ENCODE results near the gene PARP9.

Gene PARP9
- total RNA-seq: 60.9 to 71.2 (median 61.2) reads per million in 3 experiments

GRCh38 chr3:122564155-122564912 lies at the start of gene PARP9, which contains the start of gene DTX3L:
Gene PARP9, minus strand, starts transcription at chr3:122564300. Its CDS starts 4,680 bp downstream, at chr3:122559620.
Gene DTX3L, plus strand, starts transcription at chr3:122564338. Its CDS starts 89 bp downstream, at chr3:122564427.
- peak; percentile 79 for DNase-seq

GRCh38 chr3:122612696-122613095 lies 48.6 kb upstream of the PARP9 start:
- DNase-seq: no peak

GRCh38 chr3:122609798-122610559 lies 45.9 kb upstream of the PARP9 start:
- no peak for DNase-seq

DNA sequence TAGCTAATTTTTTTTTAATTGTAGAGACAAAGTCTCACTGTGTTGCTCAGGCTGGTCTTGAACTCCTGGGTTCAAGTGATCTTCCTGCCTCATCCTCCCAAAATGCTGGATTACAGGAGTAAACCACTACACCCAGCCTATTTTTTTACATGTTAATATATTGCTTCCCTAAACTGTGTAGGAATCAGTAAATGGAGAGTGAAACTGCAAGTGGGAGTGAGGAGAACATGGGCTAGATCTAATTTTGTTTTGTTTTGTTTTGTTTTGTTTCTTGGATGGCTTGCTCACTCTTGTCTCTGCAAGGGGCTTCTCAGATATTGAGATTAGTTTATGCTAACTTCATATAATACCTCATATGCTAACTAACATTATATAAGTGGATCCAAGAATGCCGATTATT lies 44.8 kb upstream of the PARP9 start:
- DNase-seq: no peak

GRCh38 chr3:122606330-122606729 lies 42.2 kb upstream of the PARP9 start:
- no peak for DNase-seq

DNA sequence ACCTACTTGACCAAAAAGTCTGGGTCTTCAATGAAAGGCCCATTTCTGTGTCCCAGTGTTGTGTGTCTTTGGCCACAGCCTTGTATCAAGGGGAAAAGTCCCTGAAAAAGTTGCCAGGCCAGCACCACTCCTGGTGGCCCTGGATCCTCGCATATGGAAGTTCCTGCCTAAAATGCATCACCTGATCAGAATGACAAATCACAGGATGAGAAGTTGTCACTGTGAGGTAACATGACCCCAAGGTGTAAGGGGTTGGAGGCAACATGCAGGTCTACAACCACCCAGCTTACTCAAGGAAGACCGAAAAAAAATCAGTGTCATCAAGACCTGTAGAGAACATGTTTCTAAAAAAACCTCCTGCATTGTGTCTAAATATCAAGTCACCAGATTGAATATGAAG lies 39.0 kb upstream of the PARP9 start:
- no peak for DNase-seq

DNA sequence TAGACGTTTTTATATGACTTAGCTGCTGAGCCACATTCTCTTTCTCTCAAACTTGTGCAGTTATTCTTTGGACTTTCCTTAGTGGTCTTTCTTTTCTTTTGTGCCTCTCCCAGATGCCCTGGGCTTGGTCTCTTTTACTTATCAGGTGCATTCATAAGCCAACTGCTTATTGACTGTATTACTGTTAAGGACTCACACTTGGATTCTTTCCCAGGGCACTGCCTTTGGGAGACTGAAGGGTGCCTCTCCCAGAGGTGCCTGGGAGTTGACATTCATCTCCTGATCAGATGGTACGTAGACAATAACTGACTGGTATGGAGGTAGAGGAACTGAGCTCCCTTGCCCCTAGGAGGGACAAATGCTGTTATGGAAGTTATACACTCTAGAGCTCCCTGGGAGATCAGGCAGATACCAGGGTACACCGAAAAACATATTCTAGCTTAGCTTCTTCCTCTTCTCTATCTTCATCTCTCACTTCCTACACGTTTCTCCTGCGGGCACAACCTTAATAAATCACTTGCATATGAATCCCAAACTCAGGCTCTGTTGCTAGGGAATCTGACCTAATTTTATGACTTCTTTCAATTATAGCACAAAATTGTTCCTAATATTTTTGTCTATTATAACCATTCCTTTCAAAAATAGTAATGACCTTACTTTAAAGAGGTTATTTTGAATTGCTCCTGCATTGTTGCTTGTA lies 38.1 kb upstream of the PARP9 start:
- DNase-seq: no peak

DNA sequence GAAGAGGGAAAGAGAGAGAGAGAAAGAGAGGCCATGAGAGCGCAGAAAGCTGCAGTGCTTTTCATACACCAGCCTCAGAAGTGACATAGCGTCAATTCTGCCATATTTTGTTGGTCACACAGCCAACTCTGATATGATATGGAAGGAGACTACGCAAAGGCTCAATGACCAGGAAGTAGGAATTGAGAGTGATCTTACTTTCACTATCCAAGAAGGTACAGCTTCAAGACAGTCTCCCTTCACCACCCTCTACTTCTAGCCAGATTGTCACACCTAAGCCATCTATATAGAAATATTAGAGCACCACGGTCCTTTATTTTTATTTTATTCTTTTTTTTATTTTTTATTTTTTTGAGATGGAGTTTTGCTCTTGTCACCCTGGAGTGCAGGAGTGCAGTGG lies 34.5 kb upstream of the PARP9 start:
- no peak for DNase-seq

DNA sequence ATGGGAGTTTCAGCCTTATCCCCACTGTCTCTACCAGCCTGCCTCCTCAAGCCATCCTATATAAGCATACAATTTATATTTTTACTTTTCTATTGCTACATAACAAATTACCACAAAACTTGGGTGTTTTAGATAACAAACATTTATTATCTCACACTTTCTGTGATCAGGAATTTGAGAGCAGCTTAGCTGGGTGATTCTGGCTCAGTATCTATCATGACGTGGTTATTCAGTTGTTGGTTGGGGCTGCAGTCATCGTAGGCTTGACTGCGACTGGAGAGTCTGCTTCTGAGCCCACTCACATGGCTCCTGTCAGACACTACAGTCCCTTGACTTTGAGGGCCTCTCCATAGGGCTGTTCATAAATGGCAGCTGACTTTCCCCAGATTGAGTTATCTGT lies 34.1 kb upstream of the PARP9 start:
- no peak for DNase-seq

GRCh38 chr3:122594025-122594424 lies 29.9 kb upstream of the PARP9 start:
- DNase-seq: no peak

GRCh38 chr3:122590610-122591009 lies 26.5 kb upstream of the PARP9 start:
- DNase-seq: no peak

DNA sequence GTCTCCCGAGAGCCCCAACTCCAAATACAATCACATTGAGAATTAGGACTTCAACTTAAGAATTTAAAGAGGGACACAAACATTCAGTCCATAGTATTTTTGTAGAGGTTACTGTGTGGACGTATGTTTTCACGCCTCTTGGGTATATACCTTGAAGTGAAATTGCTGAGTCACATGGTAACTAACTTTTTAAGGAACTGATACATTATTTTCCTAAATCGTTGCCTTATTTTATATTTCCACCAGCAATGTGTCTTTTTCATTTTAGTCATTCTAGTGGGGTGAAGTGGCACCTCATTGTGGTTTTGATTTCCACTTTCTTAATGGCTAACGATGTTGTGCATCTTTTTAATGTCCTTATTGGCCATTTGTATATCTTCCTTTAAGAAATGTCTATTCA lies 25.2 kb upstream of the PARP9 start:
- no peak for DNase-seq

GRCh38 chr3:122587572-122587971 lies 23.5 kb upstream of the PARP9 start:
- DNase-seq: no peak

DNA sequence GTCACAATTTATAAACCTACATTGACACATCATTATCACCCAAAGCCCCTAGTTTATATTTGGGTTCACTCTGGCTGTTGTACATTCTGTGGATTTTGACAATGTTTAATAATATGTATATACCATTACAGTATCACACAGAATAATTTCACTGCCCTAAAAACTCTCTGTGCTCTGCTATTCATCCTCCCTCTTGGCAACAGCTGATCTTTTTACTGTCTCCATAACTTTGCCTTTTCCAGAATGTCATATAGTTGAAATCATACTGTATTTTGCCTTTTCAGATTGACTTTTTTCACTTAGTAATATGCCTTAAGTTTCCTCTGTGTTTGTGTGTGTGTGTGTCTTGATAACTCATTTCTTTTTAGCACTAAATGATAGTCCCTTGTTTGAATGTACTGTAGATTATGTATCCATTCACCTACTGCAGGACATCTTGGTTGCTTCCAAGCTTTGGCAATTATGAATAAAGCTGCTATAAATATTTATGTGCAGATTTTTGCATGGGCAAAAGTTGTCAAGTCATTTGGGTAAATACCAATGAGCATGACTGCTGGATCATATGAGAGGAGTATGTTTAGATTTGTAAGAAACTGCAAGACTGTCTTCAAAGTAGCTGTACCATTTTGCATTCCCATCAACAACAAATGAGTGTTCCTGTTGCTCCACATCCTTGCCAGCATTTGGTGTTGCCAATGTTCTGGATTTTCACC lies 22.8 kb upstream of the PARP9 start:
- no peak for DNase-seq

- no peak for DNase-seq
These were observed 22.0 kb upstream of the PARP9 start for GRCh38 chr3:122586098-122586497.

DNA sequence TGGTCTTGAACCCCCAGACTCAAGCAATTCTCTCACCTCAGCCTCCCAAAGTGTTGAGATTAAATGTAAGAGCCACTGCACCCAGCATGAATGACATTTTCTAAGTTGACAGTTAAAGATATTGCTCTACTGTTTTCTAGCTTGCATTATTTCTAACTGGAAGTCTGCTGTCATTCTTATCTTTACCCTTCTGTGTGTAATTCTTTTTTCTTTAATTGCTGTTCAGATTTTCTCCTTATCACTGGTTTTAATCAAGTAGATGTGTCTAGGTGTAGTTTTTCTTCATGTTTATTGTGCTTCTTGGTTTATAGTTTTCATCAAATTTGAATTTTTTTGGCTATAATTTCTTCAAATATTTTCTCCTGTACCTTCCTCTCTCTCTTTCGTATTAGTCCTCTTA lies 18.3 kb upstream of the PARP9 start:
- DNase-seq: no peak

DNA sequence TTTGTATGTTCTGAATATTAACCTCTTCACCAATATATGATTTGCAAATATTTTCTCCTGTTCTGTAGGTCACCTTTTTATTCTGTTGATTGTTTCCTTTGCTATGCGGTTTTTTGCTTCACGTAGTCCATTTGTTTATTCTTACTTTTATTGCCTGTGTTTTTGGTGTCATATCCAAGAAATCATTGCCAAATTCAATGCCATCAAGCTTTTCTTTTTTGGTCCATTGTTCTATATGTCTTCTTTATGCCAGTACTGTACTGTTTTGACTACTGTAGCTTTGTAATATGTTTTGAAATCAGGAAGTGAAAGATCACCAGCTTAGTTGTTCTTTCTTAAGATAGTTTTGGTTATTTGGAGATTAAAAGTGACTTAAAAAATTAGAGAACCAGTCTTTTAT lies 17.5 kb upstream of the PARP9 start:
- no peak for DNase-seq

DNA sequence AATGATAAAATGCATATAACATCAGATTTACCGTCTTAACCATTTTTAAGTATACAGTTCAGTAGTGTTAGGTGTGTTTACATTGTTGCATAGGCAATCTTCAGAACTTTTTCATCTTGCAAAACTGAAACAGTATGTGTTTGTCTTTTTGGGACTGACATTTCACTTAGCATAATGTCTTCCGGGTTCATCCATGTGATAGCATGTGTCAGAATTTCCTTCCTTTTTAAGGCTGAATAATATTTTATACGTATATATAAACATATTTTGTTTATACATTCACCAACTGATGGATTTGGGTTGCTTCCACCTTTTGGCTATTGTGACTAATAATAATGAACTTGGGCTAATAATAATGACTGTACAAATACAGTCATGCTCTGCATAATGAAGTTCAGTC lies 16.4 kb upstream of the PARP9 start:
- no peak for DNase-seq

DNA sequence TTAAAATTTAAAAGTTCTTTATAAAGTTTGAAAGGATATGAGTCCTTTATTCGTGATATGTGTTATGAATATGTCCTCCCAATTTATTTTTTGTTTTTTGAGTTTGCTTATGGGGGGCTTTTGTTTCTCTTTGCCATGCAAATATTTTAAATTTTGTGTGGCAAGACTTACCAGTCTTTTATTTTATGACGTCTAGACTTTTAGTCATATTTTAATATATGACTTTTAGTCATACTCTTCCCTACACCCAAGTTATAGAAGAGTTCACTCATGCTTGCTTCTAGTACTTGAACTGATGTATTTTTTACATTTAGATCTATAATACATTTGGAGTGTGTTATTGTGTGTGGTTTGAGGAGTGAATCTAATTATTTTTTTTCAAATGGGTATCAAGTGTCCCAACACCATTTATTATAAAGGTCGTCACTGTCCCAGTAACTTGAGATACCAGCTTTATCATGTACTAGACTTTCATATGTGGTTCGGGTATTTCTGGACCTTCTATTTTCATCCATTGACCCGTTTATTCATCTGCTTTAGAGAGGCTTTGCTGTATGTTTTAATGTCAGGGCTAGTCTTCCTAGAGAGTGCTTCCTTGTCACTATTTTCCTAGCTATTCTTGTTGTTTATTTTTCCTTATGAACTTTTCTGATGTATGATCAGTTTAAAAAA lies 14.1 kb upstream of the PARP9 start:
- DNase-seq: no peak

GRCh38 chr3:122577409-122578031 lies 13.4 kb upstream of the PARP9 start, which contains the start of gene PARP15:
Gene PARP15, plus strand, starts transcription at chr3:122577650. Its CDS starts 18 bp downstream, at chr3:122577668.
- DNase-seq: peak; percentile 42

- DNase-seq: no peak
These were observed 12.3 kb upstream of the PARP9 start for GRCh38 chr3:122576174-122576940.

Data from central memory CD4-positive, alpha-beta T cell (primary cell).